Mammary epithelial cell (primary cell): Measurements from ENCODE around the gene TRIM29.

Experiments used
- EZH2 ChIP-seq: IDR thresholded peaks from 2 replicates; pipeline ENCODE4 v1.6.1; 2012; ENCODE audit warnings: low read length, inconsistent platforms, borderline replicate concordance
- TF ChIP-seq, protein P1 (sequence below), 2 donors: IDR thresholded peaks in 1 of 2; conservative IDR thresholded peaks in 1 of 2; 2 replicates each; pipeline ENCODE4 v1.5.1; 2011 to 2012; ENCODE audit warnings: inconsistent platforms in 2 of 2, low read length in 2 of 2, mild to moderate bottlenecking in 2 of 2, control low read depth in 1 of 2, low read depth in 1 of 2; ENCODE audit not compliant: insufficient read depth in 1 of 2; ENCODE audit errors: extremely low read depth in 1 of 2

DNA sequence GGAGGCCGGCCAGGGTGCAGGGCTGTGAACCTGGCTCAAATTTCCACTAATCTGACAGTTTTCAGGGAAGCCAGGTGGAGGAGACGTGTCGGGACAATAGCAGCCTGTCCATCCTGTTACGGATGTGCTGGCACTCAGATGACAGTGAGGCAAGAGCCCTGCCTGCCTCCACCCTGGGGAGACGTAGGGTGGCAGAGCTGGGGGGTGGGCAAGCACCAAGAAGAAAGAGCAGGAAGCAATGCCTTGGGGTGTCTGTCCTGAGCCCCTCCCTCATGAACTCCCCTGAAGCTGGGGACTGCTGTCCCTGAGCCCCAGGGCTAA, 10.0 kb upstream of the TRIM29 start:
- TF ChIP-seq, protein P1, sequence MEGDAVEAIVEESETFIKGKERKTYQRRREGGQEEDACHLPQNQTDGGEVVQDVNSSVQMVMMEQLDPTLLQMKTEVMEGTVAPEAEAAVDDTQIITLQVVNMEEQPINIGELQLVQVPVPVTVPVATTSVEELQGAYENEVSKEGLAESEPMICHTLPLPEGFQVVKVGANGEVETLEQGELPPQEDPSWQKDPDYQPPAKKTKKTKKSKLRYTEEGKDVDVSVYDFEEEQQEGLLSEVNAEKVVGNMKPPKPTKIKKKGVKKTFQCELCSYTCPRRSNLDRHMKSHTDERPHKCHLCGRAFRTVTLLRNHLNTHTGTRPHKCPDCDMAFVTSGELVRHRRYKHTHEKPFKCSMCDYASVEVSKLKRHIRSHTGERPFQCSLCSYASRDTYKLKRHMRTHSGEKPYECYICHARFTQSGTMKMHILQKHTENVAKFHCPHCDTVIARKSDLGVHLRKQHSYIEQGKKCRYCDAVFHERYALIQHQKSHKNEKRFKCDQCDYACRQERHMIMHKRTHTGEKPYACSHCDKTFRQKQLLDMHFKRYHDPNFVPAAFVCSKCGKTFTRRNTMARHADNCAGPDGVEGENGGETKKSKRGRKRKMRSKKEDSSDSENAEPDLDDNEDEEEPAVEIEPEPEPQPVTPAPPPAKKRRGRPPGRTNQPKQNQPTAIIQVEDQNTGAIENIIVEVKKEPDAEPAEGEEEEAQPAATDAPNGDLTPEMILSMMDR (conservative IDR thresholded peaks at IDR 0.05 in 1 of 2, IDR thresholded peaks at IDR 0.05 in 1 of 2; ENCODE audit: extremely low read depth in 1 of 2, insufficient read depth in 1 of 2, low read depth in 1 of 2, low read length in 2 of 2), result no peak
- no peak for TF ChIP-seq EZH2
